Endothelial cell of umbilical vein (primary cell): ENCODE measurements around the gene C20orf173. TPM values are rescaled to one million over a fixed set of nuclear protein-coding genes. Genes with fewer than 3 reads are reported as not detected.

Experiments used
- BruUV-seq: library from RNA; stranded (reverse); fragments of 400-500 nt; replicated peaks from 2 replicates; lab custom pipeline; 2021; lab: Mats Ljungman, UMichigan
- CTCF ChIA-PET: fragments of 300-600, 350-600 bp; sonication (Branson Sonifier 250); formaldehyde crosslinking; loops from one replicate; lab custom pipeline; 2021; ENCODE audit warnings: antibody characterized with exemption, inconsistent platforms; lab: Charles Lee
- POLR2A ChIA-PET: fragments of 300-600, 350-600 bp; sonication (Branson Sonifier 250); formaldehyde crosslinking; loops from one replicate; lab custom pipeline; 2021; ENCODE audit warnings: antibody characterized with exemption, inconsistent platforms; lab: Charles Lee
- DNase-seq: peaks from one replicate; pipeline ENCODE4 v3.0.0-alpha.2; 2011; ENCODE audit warnings: low read depth, low spot score
- FAIRE-seq: peaks from 2 replicates; lab custom pipeline; 2011; peaks lifted over from hg19 to GRCh38; lab: Jason Lieb, UNC
- H2AFZ ChIP-seq: 2 replicates; pipeline ENCODE4 v1.6.0; 2012; ENCODE audit warnings: low read depth, low read length, control low read depth, inconsistent platforms
- H3K27ac ChIP-seq: 2 replicates; pipeline ENCODE4 v1.5.1; 2011; ENCODE audit warnings: low read depth, mild to moderate bottlenecking, control low read depth, low read length, moderate library complexity; ENCODE audit not compliant: insufficient read depth
- H3K27me3 ChIP-seq, 2 experiments: 2 replicates each; pipeline versions ENCODE4 v1.6.0 to v1.6.1; 2011; ENCODE audit warnings: low read length in 2 of 2, mixed read lengths in 1 of 2; ENCODE audit not compliant: control insufficient read depth in 2 of 2, insufficient read depth in 2 of 2
- H3K36me3 ChIP-seq, 2 experiments: 2 replicates in 1 of 2; 3 replicates in 1 of 2; pipeline ENCODE4 v1.5.1; 2011; ENCODE audit warnings: low read length in 2 of 2, mild to moderate bottlenecking in 1 of 2, moderate library complexity in 1 of 2; ENCODE audit not compliant: control insufficient read depth in 2 of 2, insufficient read depth in 2 of 2; ENCODE audit errors: extremely low read depth in 1 of 2
- H3K4me1 ChIP-seq: 3 replicates; pipeline ENCODE4 v1.5.1; 2011; ENCODE audit warnings: mild to moderate bottlenecking, low read length; ENCODE audit not compliant: control insufficient read depth, insufficient read depth; ENCODE audit errors: extremely low read depth
- H3K4me2 ChIP-seq: 2 replicates; pipeline ENCODE4 v1.6.1; 2011; ENCODE audit warnings: low read length, control low read depth, mixed read lengths; ENCODE audit not compliant: insufficient read depth
- H3K4me3 ChIP-seq, 3 experiments: fragments of 200-600 bp in 1 of 3; sonication (generic), shearing (Covaris generic) in 1 of 3; replicated peaks in 1 of 3; 2 replicates each; pipeline ENCODE4 v1.5.1; 2011 to 2016; ENCODE audit warnings: control low read depth in 3 of 3, low read length in 3 of 3, mild to moderate bottlenecking in 2 of 3, inconsistent platforms in 1 of 3, low read depth in 1 of 3, moderate library complexity in 1 of 3; ENCODE audit not compliant: insufficient read depth in 1 of 3
- H3K79me2 ChIP-seq: 2 replicates; pipeline ENCODE4 v1.6.0; 2012; ENCODE audit warnings: low read length, inconsistent platforms; ENCODE audit not compliant: control insufficient read depth, insufficient read depth
- H3K9ac ChIP-seq: replicated peaks from 2 replicates; pipeline ENCODE3; 2011; ENCODE audit warnings: low read length, control low read depth; ENCODE audit not compliant: insufficient read depth; ENCODE audit errors: extremely low read depth
- H3K9me1 ChIP-seq: replicated peaks from 3 replicates; pipeline ENCODE4 v1.6.0; 2011; ENCODE audit warnings: mild to moderate bottlenecking, low read length; ENCODE audit not compliant: control insufficient read depth, insufficient read depth; ENCODE audit errors: extremely low read depth
- H3K9me3 ChIP-seq: replicated peaks from 2 replicates; pipeline ENCODE4 v1.5.1; 2012; ENCODE audit warnings: low read length, inconsistent platforms; ENCODE audit not compliant: control insufficient read depth, insufficient read depth
- H4K20me1 ChIP-seq: replicated peaks from 2 replicates; pipeline ENCODE3; 2011; ENCODE audit warnings: mild to moderate bottlenecking, low read length; ENCODE audit not compliant: control insufficient read depth, insufficient read depth; ENCODE audit errors: extremely low read depth
- CTCF ChIP-seq, 2 donors: IDR thresholded peaks; 1 replicate in 1 of 2; 2 replicates in 1 of 2; pipeline ENCODE4 v1.5.1; 2011; ENCODE audit warnings: low read length in 2 of 2, mild to moderate bottlenecking in 2 of 2, moderate library complexity in 2 of 2, control low read depth in 1 of 2, inconsistent platforms in 1 of 2, low read depth in 1 of 2; ENCODE audit not compliant: insufficient read depth in 1 of 2; ENCODE audit errors: extremely low read depth in 1 of 2
- EZH2 ChIP-seq: IDR thresholded peaks from 2 replicates; pipeline ENCODE4 v1.6.1; 2012; ENCODE audit warnings: borderline replicate concordance, low read depth, mild to moderate bottlenecking, moderate library complexity, low read length, inconsistent platforms; ENCODE audit not compliant: severe bottlenecking
- FOS ChIP-seq: IDR thresholded peaks from 2 replicates; pipeline ENCODE4 v1.6.1; 2011; ENCODE audit warnings: mild to moderate bottlenecking, low read length, moderate library complexity, borderline replicate concordance; ENCODE audit not compliant: insufficient read depth
- GATA2 ChIP-seq: IDR thresholded peaks from 2 replicates; pipeline ENCODE4 v1.7.0; 2011; ENCODE audit warnings: low read depth, mild to moderate bottlenecking, moderate library complexity, mixed read lengths, low read length; ENCODE audit not compliant: insufficient read length, insufficient read depth
- JUN ChIP-seq: IDR thresholded peaks from 2 replicates; pipeline ENCODE4 v1.6.1; 2011; ENCODE audit warnings: borderline replicate concordance, low read depth; ENCODE audit not compliant: insufficient read length, insufficient read depth
- MAX ChIP-seq: IDR thresholded peaks from 2 replicates; pipeline ENCODE4 v1.6.1; 2011; ENCODE audit not compliant: insufficient read depth, insufficient read length
- POLR2A ChIP-seq: IDR thresholded peaks from 2 replicates; pipeline ENCODE4 v1.6.1; 2012; ENCODE audit warnings: low read depth, mild to moderate bottlenecking, control low read depth, low read length
- dilution Hi-C: fragments of 300-500 bp; cut with MboI; formaldehyde crosslinking; loops from one replicate; pipeline ENCODE4 v1.15.0; 2019; ENCODE audit warnings: low sequenced_read_pairs; ENCODE audit not compliant: extremely low pct_ligation_motif_present
- intact Hi-C: fragments of 100-400 bp; cut with micrococcal nuclease; formaldehyde crosslinking; loops from one replicate; pipeline ENCODE4 v1.10.0; 2022
- polyA plus RNA-seq, 4 experiments: library from polyadenylated mRNA; depleted of rRNA in 3 of 4; stranded (reverse) in 3 of 4; unstranded in 1 of 4; fragments of >200 nt; gene quantifications; 2 replicates each; pipeline versions ENCODE4 v1.2.1 to v1.2.3, GENCODE V29; 2011 to 2012; ENCODE audit warnings: missing spikeins in 1 of 4
- total RNA-seq: library from RNA; stranded (reverse); gene quantifications from 2 replicates; pipeline ENCODE4 v1.2.3, GENCODE V29; 2021

C20orf173 gene
- total and polyA plus RNA-seq, 2 donors (not counting 3 experiments of a cell fraction or from before 2014, with no cell fraction given) = not detected

GRCh38 chr20:35523298-35523888 lies 6.1 kb downstream of the C20orf173 start:
- POLR2A ChIA-PET = no interaction called here
- H3K79me2 ChIP-seq = no peaks in the 10 kb centered on the region
- no peaks in the 10 kb centered on the region for H3K9me1 ChIP-seq
- H3K4me2 ChIP-seq = no peak overlapping the region
- no peak overlapping the region for H3K27ac ChIP-seq
- no peak for DNase-seq
- no peak overlapping the region for H3K9ac ChIP-seq
- H4K20me1 ChIP-seq = no peaks in the 10 kb centered on the region
- no TSS peak for BruUV-seq
- peak; percentile 44 to 57 for TF ChIP-seq CTCF (IDR thresholded peaks at IDR 0.05; ENCODE audit: extremely low read depth in 1 of 2, insufficient read depth in 1 of 2, low read depth in 1 of 2, low read length in 2 of 2)
- no peak for TF ChIP-seq FOS
- CTCF ChIA-PET = no interaction called here
- no peaks in the 10 kb centered on the region for H3K9me3 ChIP-seq
- dilution Hi-C loops (no loop called here), intact Hi-C loops (no loop called here)
- peak; percentile 28 for FAIRE-seq
- H3K4me3 ChIP-seq = no peak overlapping the region
- H2AFZ ChIP-seq = no peak overlapping the region
- H3K4me1 ChIP-seq = no peaks in the 10 kb centered on the region
- no peaks in the 10 kb centered on the region for H3K27me3 ChIP-seq
- no peaks in the 10 kb centered on the region for H3K36me3 ChIP-seq

GRCh38 chr20:35518955-35519354 lies 10.5 kb downstream of the C20orf173 start:
- ChIA-PET CTCF (no interaction called here), POLR2A (interaction anchor here (0.7 kb wide), 1 partner anchor 439 kb away, joined by 3 read pairs; no protein-coding TSS in a partner anchor)
- BruUV-seq = no TSS peak
- H3K79me2 ChIP-seq = no peaks in the 10 kb centered on the region
- H3K36me3 ChIP-seq = no peaks in the 10 kb centered on the region
- no peaks in the 10 kb centered on the region for H3K4me1 ChIP-seq
- H3K27me3 ChIP-seq = no peaks in the 10 kb centered on the region
- intact Hi-C loops (loop anchor here (10.0 kb wide), 2 partner anchors 96 to 176 kb away; partner anchors contain the start of genes NFS1, ROMO1 and SPAG4), dilution Hi-C loops (no loop called here)
- FAIRE-seq (no peak), DNase-seq (no peak)
- no peak overlapping the region for H3K4me3 ChIP-seq
- TF ChIP-seq GATA2 (no peak), POLR2A (no peak), JUN (no peak), CTCF (IDR thresholded peaks at IDR 0.05; ENCODE audit: extremely low read depth in 1 of 2, insufficient read depth in 1 of 2, low read depth in 1 of 2, low read length in 2 of 2) (no peak), FOS (no peak), MAX (no peak), EZH2 (no peak)
- no peak overlapping the region for H2AFZ ChIP-seq
- no peaks in the 10 kb centered on the region for H4K20me1 ChIP-seq
- no peak overlapping the region for H3K9ac ChIP-seq
- no peak overlapping the region for H3K27ac ChIP-seq
- no peak overlapping the region for H3K4me2 ChIP-seq
- no peaks in the 10 kb centered on the region for H3K9me3 ChIP-seq
- H3K9me1 ChIP-seq = no peaks in the 10 kb centered on the region
